Neural crest cell (in vitro differentiated cells): ENCODE measurements around the gene NHERF1. TPM values are rescaled to one million over a fixed set of nuclear protein-coding genes. Genes with fewer than 3 reads are reported as not detected.

Experiments used
- DNase-seq: peaks from one replicate; pipeline ENCODE4 v3.0.0; 2021; ENCODE audit warnings: low read depth, mixed read lengths, low spot score
- H3K27ac Mint-ChIP-seq: one replicate; pipeline ENCODE4 v1.8.0; 2021; ENCODE audit warnings: mild to moderate bottlenecking, mixed read lengths; ENCODE audit not compliant: unreplicated experiment
- H3K27me3 Mint-ChIP-seq: 2 replicates; pipeline ENCODE4 v1.8.0; 2021; ENCODE audit warnings: low read depth, mild to moderate bottlenecking, mixed read lengths
- H3K36me3 Mint-ChIP-seq: 2 replicates; pipeline ENCODE4 v1.8.0; 2021; ENCODE audit warnings: low read depth, mild to moderate bottlenecking, mixed read lengths
- H3K4me1 Mint-ChIP-seq: 2 replicates; pipeline ENCODE4 v1.8.0; 2021; ENCODE audit warnings: mixed read lengths
- H3K4me3 Mint-ChIP-seq: one replicate; pipeline ENCODE4 v1.8.0; 2021; ENCODE audit warnings: mild to moderate bottlenecking, mixed read lengths
- H3K9me3 Mint-ChIP-seq: 2 replicates; pipeline ENCODE4 v1.8.0; 2021; ENCODE audit warnings: mixed read lengths
- total RNA-seq: library from RNA; stranded (reverse); gene quantifications from 2 replicates; pipeline ENCODE4 v1.2.1, GENCODE V29; 2021
- TF ChIP-seq, protein P1 (sequence below): fragments of 200-600 bp; sonication (generic); conservative IDR thresholded peaks from 2 replicates; pipeline ENCODE4 v1.5.0; 2021; ENCODE audit warnings: antibody characterized with exemption, mild to moderate bottlenecking

Gene NHERF1
- total RNA-seq, 1 donor from 2014 or later: 51.7 TPM

- Mint-ChIP-seq H3K27ac (no peak overlapping the region), H3K27me3 (peaks cover 42% of the 10 kb centered on the region), H3K36me3 (no peaks in the 10 kb centered on the region), H3K4me1 (peaks cover 28% of the 10 kb centered on the region), H3K4me3 (no peak overlapping the region), H3K9me3 (no peaks in the 10 kb centered on the region)
- no peak for DNase-seq
- TF ChIP-seq, protein P1, sequence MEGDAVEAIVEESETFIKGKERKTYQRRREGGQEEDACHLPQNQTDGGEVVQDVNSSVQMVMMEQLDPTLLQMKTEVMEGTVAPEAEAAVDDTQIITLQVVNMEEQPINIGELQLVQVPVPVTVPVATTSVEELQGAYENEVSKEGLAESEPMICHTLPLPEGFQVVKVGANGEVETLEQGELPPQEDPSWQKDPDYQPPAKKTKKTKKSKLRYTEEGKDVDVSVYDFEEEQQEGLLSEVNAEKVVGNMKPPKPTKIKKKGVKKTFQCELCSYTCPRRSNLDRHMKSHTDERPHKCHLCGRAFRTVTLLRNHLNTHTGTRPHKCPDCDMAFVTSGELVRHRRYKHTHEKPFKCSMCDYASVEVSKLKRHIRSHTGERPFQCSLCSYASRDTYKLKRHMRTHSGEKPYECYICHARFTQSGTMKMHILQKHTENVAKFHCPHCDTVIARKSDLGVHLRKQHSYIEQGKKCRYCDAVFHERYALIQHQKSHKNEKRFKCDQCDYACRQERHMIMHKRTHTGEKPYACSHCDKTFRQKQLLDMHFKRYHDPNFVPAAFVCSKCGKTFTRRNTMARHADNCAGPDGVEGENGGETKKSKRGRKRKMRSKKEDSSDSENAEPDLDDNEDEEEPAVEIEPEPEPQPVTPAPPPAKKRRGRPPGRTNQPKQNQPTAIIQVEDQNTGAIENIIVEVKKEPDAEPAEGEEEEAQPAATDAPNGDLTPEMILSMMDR: no peak
Observed at GRCh38 chr17:74738051-74738996, 10.1 kb upstream of the NHERF1 start.

GRCh38 chr17:74739227-74739831, 9.1 kb upstream of the NHERF1 start:
- Mint-ChIP-seq H3K4me3 (no peak overlapping the region), H3K4me1 (peaks cover 33% of the 10 kb centered on the region), H3K27ac (no peak overlapping the region), H3K9me3 (no peaks in the 10 kb centered on the region), H3K36me3 (no peaks in the 10 kb centered on the region), H3K27me3 (peaks cover 44% of the 10 kb centered on the region)
- TF ChIP-seq, protein P1: no peak
- DNase-seq: no peak

- H3K4me1 Mint-ChIP-seq: peaks cover 38% of the 10 kb centered on the region
- DNase-seq: no peak
- TF ChIP-seq, protein P1: no peak
- H3K9me3 Mint-ChIP-seq: no peaks in the 10 kb centered on the region
- H3K4me3 Mint-ChIP-seq: peak overlapping the region; percentile 24
- no peaks in the 10 kb centered on the region for H3K36me3 Mint-ChIP-seq
- H3K27ac Mint-ChIP-seq: no peak overlapping the region
- H3K27me3 Mint-ChIP-seq: peaks cover 44% of the 10 kb centered on the region
Observed at GRCh38 chr17:74740173-74740572, 8.3 kb upstream of the NHERF1 start.

- no peaks in the 10 kb centered on the region for H3K36me3 Mint-ChIP-seq
- H3K4me3 Mint-ChIP-seq: no peak overlapping the region
- H3K27me3 Mint-ChIP-seq: peaks cover 44% of the 10 kb centered on the region
- peaks cover 38% of the 10 kb centered on the region for H3K4me1 Mint-ChIP-seq
- no peak for DNase-seq
- no peaks in the 10 kb centered on the region for H3K9me3 Mint-ChIP-seq
- TF ChIP-seq, protein P1: no peak
- H3K27ac Mint-ChIP-seq: no peak overlapping the region
Observed at GRCh38 chr17:74740641-74741387, 7.6 kb upstream of the NHERF1 start.

DNA sequence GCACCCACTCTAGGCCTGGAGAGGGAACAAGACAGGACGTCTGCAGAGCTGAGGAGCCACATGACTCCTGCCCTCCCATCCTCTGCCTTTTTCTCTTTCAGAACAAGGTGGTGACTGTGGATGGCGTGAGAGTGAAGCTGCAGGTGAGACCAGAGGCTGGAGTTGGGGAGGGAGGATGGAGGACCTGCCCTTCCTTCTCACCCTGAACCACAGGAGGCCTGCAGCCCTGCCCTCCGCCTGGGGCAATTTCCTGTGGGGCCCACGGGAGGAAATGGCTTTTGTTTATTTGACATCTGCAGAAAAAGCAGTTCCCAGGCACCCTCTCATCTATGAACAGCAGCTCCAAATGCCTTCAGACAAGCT, 6.3 kb upstream of the NHERF1 start:
- H3K4me3 Mint-ChIP-seq: no peak overlapping the region
- no peaks in the 10 kb centered on the region for H3K9me3 Mint-ChIP-seq
- no peaks in the 10 kb centered on the region for H3K36me3 Mint-ChIP-seq
- no peak for DNase-seq
- H3K4me1 Mint-ChIP-seq: peaks cover 43% of the 10 kb centered on the region
- no peak overlapping the region for H3K27ac Mint-ChIP-seq
- peaks cover 43% of the 10 kb centered on the region for H3K27me3 Mint-ChIP-seq
- TF ChIP-seq, protein P1: no peak
